NCI-H128 (cell line): ENCODE measurements around the gene OPN1LW.
"Not testable (repeated sequence)": the region's sequence is repeated elsewhere in the genome, so short reads cannot be mapped to it uniquely, and the experiment has no call there.

Experiments
- DNase-seq: peaks from one replicate; lab custom pipeline; 2025; ENCODE audit not compliant: unreplicated experiment; lab: John Stamatoyannopoulos, UW

Gene OPN1LW

DNA sequence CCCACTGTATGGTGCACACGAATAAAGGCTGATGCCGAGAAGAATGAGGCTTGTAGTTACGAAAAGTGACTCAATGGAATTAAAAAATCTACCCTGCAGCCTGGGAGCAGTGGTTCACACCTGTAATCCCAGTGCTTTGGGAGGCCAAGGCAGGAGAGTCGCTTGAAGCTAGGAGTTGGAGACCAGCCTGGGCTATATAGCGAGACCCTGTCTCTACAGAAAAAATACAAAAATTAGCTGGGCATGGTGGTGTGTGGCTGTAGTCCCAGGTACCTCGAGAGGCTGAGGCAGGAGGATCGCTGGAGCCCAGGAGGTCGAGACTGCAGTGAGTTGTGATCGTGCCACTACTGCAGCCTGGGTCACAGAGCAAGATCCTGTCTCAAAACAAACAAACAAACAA, 11.7 kb upstream of the OPN1LW start:
- DNase-seq: no peak

DNA sequence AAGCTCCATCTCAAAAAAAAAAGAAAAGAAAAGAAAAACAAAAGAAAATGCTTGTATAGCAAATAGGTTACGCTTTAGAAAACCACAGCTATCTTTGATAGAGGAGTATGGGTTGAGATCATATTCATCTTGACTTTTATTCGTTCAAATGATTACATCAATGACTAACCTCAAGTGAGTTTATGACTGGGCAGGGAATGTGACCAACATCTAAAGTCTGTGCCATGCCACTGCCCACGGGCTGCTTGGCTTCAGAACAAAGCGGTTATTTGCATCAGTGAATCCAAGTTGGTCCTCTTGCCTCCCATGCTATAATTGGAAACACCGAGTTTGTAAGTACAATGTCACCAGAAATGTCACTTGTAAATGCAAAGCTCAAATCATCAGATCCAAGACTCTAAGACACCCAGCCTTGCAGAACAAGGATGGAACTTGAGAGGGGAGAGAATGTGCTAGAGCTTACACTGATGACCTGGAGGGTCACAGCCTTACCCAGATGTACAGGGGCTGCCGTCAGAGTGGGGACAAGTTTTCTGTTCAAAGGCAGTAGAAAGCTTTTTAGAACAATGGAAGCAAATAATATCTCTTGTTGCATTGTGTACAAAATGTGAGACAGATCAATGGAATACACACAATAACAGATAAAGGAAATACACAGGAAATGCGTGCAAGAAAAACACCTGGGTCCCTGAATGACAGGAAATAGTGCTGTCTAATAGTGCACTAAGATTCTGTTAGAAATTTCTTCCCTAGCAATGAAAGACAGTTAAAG, 8.4 kb upstream of the OPN1LW start:
- no peak for DNase-seq

DNA sequence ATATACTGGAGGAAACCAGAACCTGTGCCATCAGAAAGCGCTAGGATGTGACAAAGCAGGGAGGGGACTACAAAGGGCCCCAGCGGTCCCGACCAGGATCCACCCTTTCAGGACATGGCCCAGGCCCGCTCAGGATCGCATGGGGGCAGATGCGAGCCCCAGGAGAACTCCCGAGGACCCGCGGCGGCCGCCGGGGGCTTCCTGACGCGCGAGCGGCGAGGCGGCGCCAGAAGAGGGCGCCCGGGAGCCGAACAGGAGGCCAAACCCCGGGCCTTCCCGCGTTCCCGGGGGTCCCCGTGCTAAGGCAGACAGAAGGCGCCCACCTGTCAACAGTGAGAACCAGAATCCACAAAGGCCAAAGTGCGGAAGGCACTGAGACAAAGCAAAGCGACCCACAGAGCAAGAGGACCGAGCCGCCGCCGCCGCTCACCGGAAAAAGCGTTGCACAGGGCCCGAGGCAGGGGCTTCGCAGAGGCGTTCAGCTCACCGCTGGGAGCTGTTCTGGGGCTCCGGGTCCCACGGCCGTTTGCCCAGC, 7.3 kb upstream of the OPN1LW start:
- peak; percentile 22 for DNase-seq

- DNase-seq: no peak
These were observed 5.2 kb upstream of the OPN1LW start for GRCh38 chrX:154138857-154139256.

- no peak for DNase-seq
These were observed 3.8 kb upstream of the OPN1LW start for GRCh38 chrX:154140206-154140605.

- DNase-seq: no peak
These were observed 3.3 kb upstream of the OPN1LW start for GRCh38 chrX:154140742-154141141.

- DNase-seq: no peak
These were observed 1.7 kb upstream of the OPN1LW start for GRCh38 chrX:154142386-154142785.

DNA sequence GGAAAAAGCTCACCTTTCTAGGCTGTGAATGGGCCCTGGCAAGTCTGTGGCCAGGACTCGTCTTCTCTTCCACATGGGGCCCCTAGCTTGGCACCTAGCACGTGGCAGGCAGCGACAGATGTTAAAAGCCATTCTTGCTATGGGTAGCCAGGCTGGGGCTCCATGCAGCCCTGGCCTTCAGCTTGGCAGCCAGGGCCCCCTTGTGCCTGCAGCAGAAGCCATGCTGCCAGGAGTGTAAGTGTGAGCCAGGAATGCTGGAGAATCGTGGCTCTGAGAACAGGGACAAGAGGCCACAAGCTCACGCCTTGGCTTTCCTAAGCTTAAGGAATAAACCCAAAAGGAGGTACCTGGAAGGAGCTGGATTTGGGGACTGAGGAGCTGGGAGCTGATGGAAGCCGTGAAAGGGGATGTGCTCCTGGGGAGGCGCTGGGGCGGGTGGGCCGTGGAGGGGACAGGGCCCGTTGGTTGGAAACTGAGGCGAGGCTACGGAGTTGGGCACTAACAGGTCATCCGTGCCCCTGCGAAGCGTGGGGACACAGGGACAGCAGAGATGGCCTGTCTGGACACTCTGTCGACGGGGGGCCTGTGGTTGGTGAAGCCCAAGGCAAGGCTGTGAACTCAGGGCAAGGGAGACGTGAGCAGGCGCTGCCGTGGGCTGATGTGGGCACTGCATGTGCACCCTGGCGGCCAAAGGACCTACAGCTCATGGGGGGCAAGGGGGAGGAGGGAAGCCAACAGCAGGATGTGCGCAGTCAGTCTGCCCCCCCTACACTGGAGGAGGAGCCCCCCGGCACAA, 895 bp upstream of the OPN1LW start:
- no peak for DNase-seq

GRCh38 chrX:154151030-154151429, 7.0 kb downstream of the OPN1LW start:
- not testable (repeated sequence) for DNase-seq

DNA sequence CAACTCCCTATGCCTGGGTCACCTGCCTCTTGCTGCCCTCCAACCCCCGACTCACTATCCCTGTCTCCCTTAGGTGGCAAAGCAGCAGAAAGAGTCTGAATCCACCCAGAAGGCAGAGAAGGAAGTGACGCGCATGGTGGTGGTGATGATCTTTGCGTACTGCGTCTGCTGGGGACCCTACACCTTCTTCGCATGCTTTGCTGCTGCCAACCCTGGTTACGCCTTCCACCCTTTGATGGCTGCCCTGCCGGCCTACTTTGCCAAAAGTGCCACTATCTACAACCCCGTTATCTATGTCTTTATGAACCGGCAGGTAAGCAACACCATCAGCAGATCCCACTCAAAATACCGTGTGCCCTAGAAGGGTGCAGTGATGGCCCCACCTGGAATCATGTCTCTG, 12.2 kb downstream of the OPN1LW start:
- DNase-seq: not testable (repeated sequence)

DNA sequence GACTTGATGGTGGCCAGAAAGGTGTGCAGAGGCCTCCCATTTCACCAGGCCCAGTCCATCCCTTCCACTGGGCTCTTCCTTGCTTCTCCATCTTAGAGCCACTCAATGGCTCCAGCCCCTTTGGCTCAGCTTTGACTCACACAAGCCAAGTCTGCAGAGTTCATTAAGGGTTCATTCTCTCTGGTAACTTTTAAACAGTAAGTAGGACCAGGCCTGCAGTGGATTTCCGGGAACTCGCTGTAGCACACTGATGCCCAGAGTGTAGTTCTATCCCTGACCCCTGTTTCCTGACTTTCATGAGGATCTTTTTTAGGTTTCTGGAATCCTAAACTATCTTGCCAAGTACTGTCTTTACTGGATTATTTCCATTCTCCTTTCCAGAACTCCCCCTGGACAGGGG, 13.2 kb downstream of the OPN1LW start:
- DNase-seq: not testable (repeated sequence)

DNA sequence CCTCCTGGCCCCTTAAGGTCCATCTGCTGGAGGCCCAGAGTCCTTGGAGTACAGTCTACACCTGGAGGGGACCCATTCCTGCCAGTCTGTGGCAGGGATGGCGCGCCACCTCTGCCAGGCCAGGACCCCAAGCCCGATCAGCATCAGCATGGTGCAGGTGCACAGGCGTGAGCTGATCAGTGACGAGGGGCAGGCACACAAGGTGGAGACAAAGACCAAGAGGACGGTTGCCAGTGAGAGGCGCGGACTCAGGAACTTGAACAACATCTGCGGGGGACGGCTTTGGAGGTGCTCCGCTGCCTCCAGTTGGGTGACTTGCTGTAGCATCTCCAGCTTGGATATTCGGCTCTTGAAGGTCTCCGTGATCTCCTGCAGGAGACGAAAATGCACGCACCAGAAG, 15.3 kb downstream of the OPN1LW start:
- not testable (repeated sequence) for DNase-seq

DNA sequence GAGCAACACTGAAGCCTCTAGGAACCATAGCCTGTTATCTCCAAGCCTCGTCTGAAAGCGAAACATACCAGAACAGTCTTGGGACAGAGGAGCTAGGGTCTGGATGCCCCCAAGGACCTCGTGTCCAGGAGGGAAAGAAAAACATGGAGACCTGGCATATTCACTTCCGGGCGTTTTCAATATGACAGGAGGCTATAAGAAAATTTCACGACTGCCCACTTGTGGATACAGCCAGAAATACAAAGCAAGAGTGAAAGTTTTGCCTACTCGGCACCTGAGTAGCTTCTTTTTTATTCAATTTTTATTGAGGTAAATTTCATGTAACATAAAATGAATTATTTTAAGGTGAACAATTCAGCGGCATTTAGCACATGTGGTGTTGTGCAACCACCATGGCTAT, 20.9 kb downstream of the OPN1LW start:
- DNase-seq: not testable (repeated sequence)

- DNase-seq: not testable (repeated sequence)
These were observed 24.3 kb downstream of the OPN1LW start for GRCh38 chrX:154168384-154168783.

DNA sequence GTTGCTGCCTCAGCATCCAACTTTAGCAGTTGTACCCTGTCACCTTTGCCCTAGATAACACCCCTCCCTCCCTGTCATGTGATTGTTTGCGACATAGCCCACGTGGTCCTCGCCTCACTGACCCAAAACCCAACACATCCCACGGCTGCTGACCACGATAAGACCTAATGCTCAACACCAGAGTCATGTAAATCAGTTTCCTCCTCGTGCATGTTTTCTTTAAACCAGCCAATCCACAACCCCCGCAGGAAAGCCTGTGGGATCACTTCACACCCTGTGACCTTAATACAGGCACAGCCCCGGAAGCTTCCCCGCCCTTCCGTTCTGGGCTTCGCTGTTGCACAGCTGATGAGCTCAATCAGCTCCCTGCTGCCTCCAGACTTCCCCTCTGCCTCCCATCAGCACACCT, 28.5 kb downstream of the OPN1LW start:
- DNase-seq: not testable (repeated sequence)

GRCh38 chrX:154174356-154174755, 30.3 kb downstream of the OPN1LW start:
- not testable (repeated sequence) for DNase-seq

DNA sequence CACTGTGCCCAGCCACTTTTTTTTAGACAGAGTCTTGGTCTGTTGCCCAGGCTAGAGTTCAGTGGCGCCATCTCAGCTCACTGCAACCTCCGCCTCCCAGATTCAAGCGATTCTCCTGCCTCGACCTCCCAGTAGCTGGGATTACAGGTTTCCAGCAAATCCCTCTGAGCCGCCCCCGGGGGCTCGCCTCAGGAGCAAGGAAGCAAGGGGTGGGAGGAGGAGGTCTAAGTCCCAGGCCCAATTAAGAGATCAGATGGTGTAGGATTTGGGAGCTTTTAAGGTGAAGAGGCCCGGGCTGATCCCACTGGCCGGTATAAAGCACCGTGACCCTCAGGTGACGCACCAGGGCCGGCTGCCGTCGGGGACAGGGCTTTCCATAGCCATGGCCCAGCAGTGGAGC, 38.3 kb downstream of the OPN1LW start, which contains the start of gene OPN1MW:
Gene OPN1MW (plus strand): TSS at position 301 of the 400 bp plus-strand sequence. CDS start 82 bp downstream, at position 383.
- DNase-seq: not testable (repeated sequence)

DNA sequence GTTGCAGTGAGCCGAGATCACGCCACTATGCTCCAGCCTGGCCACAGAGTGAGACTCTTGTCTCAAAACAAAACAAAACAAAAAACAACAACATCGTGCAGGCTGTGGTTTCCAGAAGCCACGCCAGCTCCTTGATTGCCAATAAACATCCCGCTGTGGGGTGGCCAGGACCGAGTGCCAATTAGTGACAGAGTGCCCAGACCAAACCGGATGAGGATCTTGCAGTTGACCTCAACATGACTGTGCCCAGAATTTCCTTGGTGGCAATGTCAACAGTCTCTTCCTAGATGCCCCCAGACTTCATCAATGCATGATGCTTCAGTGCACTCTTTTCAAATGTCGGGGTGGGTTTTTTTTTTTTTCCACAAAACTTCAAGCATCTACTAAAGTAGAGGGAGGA, 39.8 kb downstream of the OPN1LW start:
- not testable (repeated sequence) for DNase-seq

GRCh38 chrX:154192846-154193245, 48.8 kb downstream of the OPN1LW start:
- DNase-seq: not testable (repeated sequence)

GRCh38 chrX:154194316-154194715, 50.3 kb downstream of the OPN1LW start:
- not testable (repeated sequence) for DNase-seq

DNA sequence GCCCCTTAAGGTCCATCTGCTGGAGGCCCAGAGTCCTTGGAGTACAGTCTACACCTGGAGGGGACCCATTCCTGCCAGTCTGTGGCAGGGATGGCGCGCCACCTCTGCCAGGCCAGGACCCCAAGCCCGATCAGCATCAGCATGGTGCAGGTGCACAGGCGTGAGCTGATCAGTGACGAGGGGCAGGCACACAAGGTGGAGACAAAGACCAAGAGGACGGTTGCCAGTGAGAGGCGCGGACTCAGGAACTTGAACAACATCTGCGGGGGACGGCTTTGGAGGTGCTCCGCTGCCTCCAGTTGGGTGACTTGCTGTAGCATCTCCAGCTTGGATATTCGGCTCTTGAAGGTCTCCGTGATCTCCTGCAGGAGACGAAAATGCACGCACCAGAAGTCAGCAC, 52.4 kb downstream of the OPN1LW start:
- DNase-seq: not testable (repeated sequence)
